HUES6 (cell line): ENCODE measurements around the gene HPS6.
A peak's percentile ranks its signal among the peaks of the same experiment; 100 is the strongest.
"Not testable (repeated sequence)": the region's sequence is repeated elsewhere in the genome, so short reads cannot be mapped to it uniquely, and the experiment has no call there.

Experiments used
- H3K27ac ChIP-seq: 2 replicates; pipeline ENCODE4 v1.7.0; 2013; ENCODE audit warnings: low read depth, mild to moderate bottlenecking, low read length, inconsistent platforms
- H3K27me3 ChIP-seq: 2 replicates; pipeline ENCODE4 v1.6.1; 2013; ENCODE audit warnings: low read length; ENCODE audit not compliant: control insufficient read depth, insufficient read depth
- H3K36me3 ChIP-seq: 2 replicates; pipeline ENCODE4 v1.6.1; 2013; ENCODE audit warnings: low read length; ENCODE audit not compliant: control insufficient read depth, insufficient read depth
- H3K4me1 ChIP-seq: 2 replicates; pipeline ENCODE4 v1.6.1; 2013; ENCODE audit warnings: low read length; ENCODE audit not compliant: control insufficient read depth, insufficient read depth
- H3K4me3 ChIP-seq: 2 replicates; pipeline ENCODE4 v1.5.1; 2013; ENCODE audit warnings: low read depth, low read length
- H3K9ac ChIP-seq: one replicate; pipeline ENCODE4 v1.6.1; 2013; ENCODE audit warnings: mild to moderate bottlenecking, low read length
- H3K9me3 ChIP-seq: 2 replicates; pipeline ENCODE4 v1.6.1; 2013; ENCODE audit warnings: low read depth, low read length; ENCODE audit not compliant: control insufficient read depth, insufficient read depth

The HPS6 gene

GRCh38 chr10:102064868-102065560, at the start of gene HPS6:
Gene HPS6, plus strand, starts transcription at chr10:102065349. Its CDS starts 126 bp downstream, at chr10:102065475.
- Histone ChIP-seq H3K9me3 (no peaks in the 10 kb centered on the region), H3K27me3 (no peaks in the 10 kb centered on the region), H3K27ac (peak within 1 kb of the TSS; percentile 44)

GRCh38 chr10:102016416-102016815, 48.7 kb upstream of the HPS6 start:
- Histone ChIP-seq H3K4me1 (peaks cover 3% of the 10 kb centered on the region; the same call in 1 of the 2 replicates), H3K9ac (no peak overlapping the region), H3K4me3 (no peak overlapping the region), H3K27me3 (no peaks in the 10 kb centered on the region), H3K9me3 (no peaks in the 10 kb centered on the region), H3K36me3 (peaks cover 17% of the 10 kb centered on the region), H3K27ac (no peak overlapping the region)

More at GRCh38 chr10:102064868-102065560, at the start of gene HPS6:
- H3K9ac ChIP-seq: peak within 1 kb of the TSS; percentile 76
- no peaks in the 10 kb centered on the region for H3K36me3 ChIP-seq
- peak within 1 kb of the TSS; percentile 74 for H3K4me3 ChIP-seq
- H3K4me1 ChIP-seq: peaks cover 11% of the 10 kb centered on the region

GRCh38 chr10:102017295-102017694, 47.9 kb upstream of the HPS6 start:
- Histone ChIP-seq H3K4me1 (peaks cover 3% of the 10 kb centered on the region; the same call in 1 of the 2 replicates), H3K9ac (no peak overlapping the region), H3K36me3 (peaks cover 21% of the 10 kb centered on the region), H3K4me3 (no peak overlapping the region), H3K9me3 (no peaks in the 10 kb centered on the region), H3K27ac (no peak overlapping the region), H3K27me3 (no peaks in the 10 kb centered on the region)

GRCh38 chr10:102020938-102021337, 44.2 kb upstream of the HPS6 start:
- H3K4me3 ChIP-seq: no peak overlapping the region
- no peaks in the 10 kb centered on the region for H3K9me3 ChIP-seq
- no peaks in the 10 kb centered on the region for H3K27me3 ChIP-seq
- no peak overlapping the region for H3K27ac ChIP-seq
- H3K36me3 ChIP-seq: peaks cover 33% of the 10 kb centered on the region
- no peaks in the 10 kb centered on the region for H3K4me1 ChIP-seq
- no peak overlapping the region for H3K9ac ChIP-seq

- Histone ChIP-seq H3K4me1 (no peaks in the 10 kb centered on the region), H3K27me3 (no peaks in the 10 kb centered on the region), H3K4me3 (no peak overlapping the region), H3K36me3 (peaks cover 48% of the 10 kb centered on the region), H3K27ac (no peak overlapping the region), H3K9ac (no peak overlapping the region), H3K9me3 (no peaks in the 10 kb centered on the region)
Measured at GRCh38 chr10:102024799-102025198, 40.4 kb upstream of the HPS6 start.

- Histone ChIP-seq H3K9me3 (no peaks in the 10 kb centered on the region), H3K4me1 (no peaks in the 10 kb centered on the region), H3K36me3 (peaks cover 43% of the 10 kb centered on the region), H3K27ac (no peak overlapping the region), H3K4me3 (no peak overlapping the region), H3K9ac (no peak overlapping the region), H3K27me3 (no peaks in the 10 kb centered on the region)
Measured at GRCh38 chr10:102027261-102027660, 37.9 kb upstream of the HPS6 start.

- H3K27me3 ChIP-seq: no peaks in the 10 kb centered on the region
Measured at GRCh38 chr10:102033787-102034186, 31.4 kb upstream of the HPS6 start.

GRCh38 chr10:102035807-102036206, 29.3 kb upstream of the HPS6 start:
- not testable (repeated sequence) for H3K4me3 ChIP-seq, H3K27ac ChIP-seq, H3K9me3 ChIP-seq, H3K9ac ChIP-seq, H3K27me3 ChIP-seq, H3K4me1 ChIP-seq
- peaks cover 28% of the 10 kb centered on the region for H3K36me3 ChIP-seq

More at GRCh38 chr10:102033787-102034186, 31.4 kb upstream of the HPS6 start:
- H3K4me3 ChIP-seq: no peak overlapping the region
- H3K4me1 ChIP-seq: no peaks in the 10 kb centered on the region
- peaks cover 38% of the 10 kb centered on the region for H3K36me3 ChIP-seq
- H3K9ac ChIP-seq: no peak overlapping the region
- no peaks in the 10 kb centered on the region for H3K9me3 ChIP-seq
- no peak overlapping the region for H3K27ac ChIP-seq

- no peak overlapping the region for H3K4me3 ChIP-seq
- H3K9ac ChIP-seq: no peak overlapping the region
- no peaks in the 10 kb centered on the region for H3K4me1 ChIP-seq
- no peaks in the 10 kb centered on the region for H3K27me3 ChIP-seq
- no peak overlapping the region for H3K27ac ChIP-seq
- H3K36me3 ChIP-seq: peaks cover 16% of the 10 kb centered on the region
- H3K9me3 ChIP-seq: no peaks in the 10 kb centered on the region
Measured at GRCh38 chr10:102038410-102038809, 26.7 kb upstream of the HPS6 start.

- Histone ChIP-seq H3K4me3 (no peak overlapping the region), H3K27me3 (no peaks in the 10 kb centered on the region), H3K4me1 (no peaks in the 10 kb centered on the region), H3K36me3 (peaks cover 7% of the 10 kb centered on the region), H3K9me3 (no peaks in the 10 kb centered on the region), H3K27ac (no peak overlapping the region), H3K9ac (no peak overlapping the region)
Measured at GRCh38 chr10:102040305-102041050, 24.7 kb upstream of the HPS6 start.

- Histone ChIP-seq H3K4me3 (no peak overlapping the region), H3K27me3 (no peaks in the 10 kb centered on the region), H3K4me1 (no peaks in the 10 kb centered on the region), H3K27ac (no peak overlapping the region), H3K36me3 (no peaks in the 10 kb centered on the region), H3K9ac (no peak overlapping the region), H3K9me3 (no peaks in the 10 kb centered on the region)
Measured at GRCh38 chr10:102045292-102045691, 19.9 kb upstream of the HPS6 start.
